HCT116 (cell line): ENCODE data around the gene NR4A1. TPM values are rescaled to one million over a fixed set of nuclear protein-coding genes. Genes with fewer than 3 reads are reported as not detected.

Experiments used
- ATAC-seq: fragments of 200-7000 bp; cut with Tn5 transposase; 2 replicates; pipeline ENCODE4 v1.9.1; 2020; ENCODE audit warnings: mild to moderate bottlenecking, moderate library complexity
- BruUV-seq: library from RNA; stranded (reverse); fragments of 400-500 nt; replicated peaks from 2 replicates; lab custom pipeline; 2021; lab: Mats Ljungman, UMichigan
- CTCF ChIA-PET: fragments of 300-600 bp; sonication (Branson Sonifier 250); formaldehyde crosslinking; loops from one replicate; lab custom pipeline; 2021; ENCODE audit warnings: antibody characterized with exemption; lab: Charles Lee
- POLR2A ChIA-PET: fragments of 300-600, 350-600 bp; sonication (Branson Sonifier 250); formaldehyde crosslinking; loops from one replicate; lab custom pipeline; 2021; ENCODE audit warnings: antibody characterized with exemption; lab: Charles Lee
- RAD21 ChIA-PET, 2 experiments: fragments of 300-600 bp; sonication (Branson Sonifier 250); formaldehyde crosslinking; loops; one replicate each; lab custom pipeline; 2023; ENCODE audit warnings: low total read pairs in 2 of 2; ENCODE audit not compliant: uncharacterized antibody in 2 of 2, unreplicated experiment in 2 of 2, low non-redundant PET in 1 of 2; lab: Charles Lee
- DNase-seq: peaks from one replicate; pipeline ENCODE4 v3.0.0-alpha.2; 2010; ENCODE audit warnings: low read depth, low spot score
- H2AFZ ChIP-seq: fragments of 200-600 bp; shearing (Covaris generic), sonication (generic); 2 replicates; pipeline ENCODE4 v1.6.1; 2017; ENCODE audit warnings: low read depth, mixed run types, mixed read lengths, antibody characterized with exemption, low read length; ENCODE audit not compliant: poor library complexity, severe bottlenecking
- H3K27ac ChIP-seq: 2 replicates; pipeline ENCODE4 v1.5.1; 2012; ENCODE audit warnings: low read depth, low read length
- H3K27me3 ChIP-seq: fragments of 200-600 bp; sonication (generic); 2 replicates; pipeline ENCODE4 v1.6.1; 2016; ENCODE audit warnings: mixed run types, low read length, mixed read lengths; ENCODE audit not compliant: insufficient read depth
- H3K36me3 ChIP-seq, 2 experiments: fragments of 200-500 bp in 1 of 2; fragments of 200-600 bp in 1 of 2; sonication (Bioruptor generic) in 1 of 2; sonication (generic) in 1 of 2; 2 replicates each; pipeline versions ENCODE4 v1.5.1 to v1.6.1; 2014 to 2016; ENCODE audit warnings: low read length in 2 of 2, inconsistent platforms in 1 of 2, mixed read lengths in 1 of 2, mixed run types in 1 of 2; ENCODE audit not compliant: insufficient read depth in 2 of 2, control insufficient read depth in 1 of 2
- H3K4me1 ChIP-seq, 2 experiments: fragments of 200-600 bp in 1 of 2; sonication (generic) in 1 of 2; 2 replicates each; pipeline versions ENCODE4 v1.5.1 to v1.6.1; 2012 to 2017; ENCODE audit warnings: low read length in 2 of 2, inconsistent platforms in 1 of 2, mild to moderate bottlenecking in 1 of 2, mixed read lengths in 1 of 2, mixed run types in 1 of 2, moderate library complexity in 1 of 2; ENCODE audit not compliant: insufficient read depth in 2 of 2, control insufficient read depth in 1 of 2
- H3K4me2 ChIP-seq: fragments of 200-600 bp; sonication (generic); 2 replicates; pipeline ENCODE4 v1.6.1; 2017; ENCODE audit warnings: mixed run types, low read length, mixed read lengths
- H3K4me3 ChIP-seq, 2 experiments: fragments of 200-600 bp in 1 of 2; sonication (generic) in 1 of 2; replicated peaks in 1 of 2; 2 replicates each; pipeline ENCODE4 v1.5.1; 2011 to 2016; ENCODE audit warnings: low read length in 2 of 2, control low read depth in 1 of 2, low read depth in 1 of 2, mild to moderate bottlenecking in 1 of 2, mixed read lengths in 1 of 2, mixed run types in 1 of 2
- H3K79me2 ChIP-seq: fragments of 200-600 bp; sonication (generic); 2 replicates; pipeline ENCODE4 v1.6.1; 2017; ENCODE audit warnings: mild to moderate bottlenecking, mixed run types, low read length, moderate library complexity, mixed read lengths; ENCODE audit not compliant: insufficient read depth
- H3K9ac ChIP-seq: fragments of 200-600 bp; sonication (generic); 2 replicates; pipeline ENCODE4 v1.6.1; 2016; ENCODE audit warnings: low read length, mixed read lengths
- H3K9me2 ChIP-seq: fragments of 200-600 bp; sonication (generic), shearing (Covaris generic); 2 replicates; pipeline ENCODE4 v1.6.1; 2017; ENCODE audit warnings: mixed run types, mild to moderate bottlenecking, moderate library complexity; ENCODE audit not compliant: insufficient read depth
- H3K9me3 ChIP-seq, 2 experiments: fragments of 200-500 bp in 1 of 2; fragments of 200-600 bp in 1 of 2; sonication (Bioruptor generic) in 1 of 2; sonication (generic) in 1 of 2; 2 replicates each; pipeline ENCODE4 v1.6.1; 2014 to 2017; ENCODE audit warnings: low read length in 2 of 2, mixed read lengths in 2 of 2, inconsistent platforms in 1 of 2, low read depth in 1 of 2, mild to moderate bottlenecking in 1 of 2, mixed run types in 1 of 2, moderate library complexity in 1 of 2; ENCODE audit not compliant: control insufficient read depth in 1 of 2, insufficient read depth in 1 of 2
- H4K20me1 ChIP-seq: fragments of 200-600 bp; sonication (generic), shearing (Covaris generic); 2 replicates; pipeline ENCODE4 v1.6.1; 2017; ENCODE audit warnings: mixed run types, mild to moderate bottlenecking, moderate library complexity; ENCODE audit not compliant: insufficient read depth
- ATF3 ChIP-seq: IDR thresholded peaks from 2 replicates; pipeline ENCODE4 v1.6.1; 2012
- CBX3 ChIP-seq: IDR thresholded peaks from 2 replicates; pipeline ENCODE4 v1.6.1; 2012; ENCODE audit warnings: low read depth
- CTCF ChIP-seq, 3 experiments: fragments of 200-600 bp in 1 of 3; sonication (generic) in 1 of 3; IDR thresholded peaks in 2 of 3; conservative IDR thresholded peaks in 1 of 3; 2 replicates each; pipeline ENCODE4 v1.5.1; 2012 to 2017; ENCODE audit warnings: low read depth in 2 of 3, low read length in 2 of 3, antibody characterized with exemption in 1 of 3, borderline replicate concordance in 1 of 3, control low read depth in 1 of 3, mild to moderate bottlenecking in 1 of 3, mixed read lengths in 1 of 3, mixed run types in 1 of 3, moderate library complexity in 1 of 3; ENCODE audit not compliant: insufficient read depth in 1 of 3
- EGR1 ChIP-seq: IDR thresholded peaks from 2 replicates; pipeline ENCODE4 v1.6.1; 2012; ENCODE audit warnings: low read depth
- FOSL1 ChIP-seq: IDR thresholded peaks from 2 replicates; pipeline ENCODE4 v1.6.1; 2012; ENCODE audit warnings: low read depth
- JUND ChIP-seq: IDR thresholded peaks from 2 replicates; pipeline ENCODE4 v1.6.1; 2012
- POLR2AphosphoS5 ChIP-seq: IDR thresholded peaks from 2 replicates; pipeline ENCODE4 v1.6.1; 2011; ENCODE audit warnings: mild to moderate bottlenecking, low read depth, low read length, moderate library complexity
- SRF ChIP-seq: IDR thresholded peaks from 2 replicates; pipeline ENCODE4 v1.6.1; 2012; ENCODE audit warnings: low read depth
- ZNF274 ChIP-seq: fragments of 200-500 bp; sonication (Bioruptor generic); IDR thresholded peaks from 2 replicates; pipeline ENCODE4 v1.6.1; 2014; ENCODE audit warnings: mild to moderate bottlenecking, low read depth, low read length, inconsistent platforms
- intact Hi-C: fragments of 100-400 bp; cut with micrococcal nuclease; formaldehyde crosslinking; loops from 2 replicates; pipeline ENCODE4 v1.10.0; 2022
- total RNA-seq: library from RNA; stranded (reverse); gene quantifications from one replicate; pipeline ENCODE4 v1.2.1, GENCODE V29; 2021; ENCODE audit not compliant: unreplicated experiment
- TF ChIP-seq, protein P1 (sequence below): IDR thresholded peaks from 2 replicates; pipeline ENCODE4 v1.6.1; 2012
- TF ChIP-seq, protein P2 (sequence below): IDR thresholded peaks from 2 replicates; pipeline ENCODE4 v1.6.1; 2011; ENCODE audit warnings: mild to moderate bottlenecking, low read length, moderate library complexity; ENCODE audit not compliant: insufficient replicate concordance; ENCODE audit errors: extremely low read depth

The NR4A1 gene
- total RNA-seq, 1 experiment from 2014 or later, result 35.3 TPM

GRCh38 chr12:52059582-52060497 is 8.6 kb downstream of the NR4A1 start:
- Histone ChIP-seq H3K27ac (no peak overlapping the region), H3K9me3 (no peaks in the 10 kb centered on the region), H3K79me2 (no peaks in the 10 kb centered on the region), H3K4me2 (no peak overlapping the region), H3K4me3 (no peak overlapping the region), H3K9ac (no peak overlapping the region), H4K20me1 (no peaks in the 10 kb centered on the region), H3K27me3 (no peaks in the 10 kb centered on the region), H3K4me1 (peaks cover 0 to 17% of the 10 kb centered on the region in 2 experiments; a peak in 2 of 4 replicates), H2AFZ (no peak overlapping the region), H3K36me3 (peaks cover 3 to 8% of the 10 kb centered on the region in 2 experiments; a peak in 2 of 4 replicates), H3K9me2 (no peaks in the 10 kb centered on the region)
- ATAC-seq (no peak), DNase-seq (peak; percentile 63)
- TF ChIP-seq POLR2AphosphoS5 (0 out of 2 replicates have a peak, but pooled peaks have one; percentile 14), ATF3 (no peak)
- ChIA-PET RAD21 (no interaction called here), CTCF (interaction anchor here (1.0 to 5.7 kb wide), 3 partner anchors 9 to 35 kb away, joined by 5 to 27 read pairs (median 6); partner anchors contain the start of gene ATG101), POLR2A (interaction anchor here (1.3 to 1.8 kb wide), 2 partner anchors 8 to 9 kb away, joined by 4 to 6 read pairs; partner anchors contain the start of gene NR4A1)
- BruUV-seq, result no TSS peak
- intact Hi-C loops, result no loop called here

- CTCF ChIA-PET, result interaction anchor here (1.0 to 5.7 kb wide), 2 partner anchors 8 to 35 kb away, joined by 5 to 27 read pairs; partner anchors contain the start of gene ATG101
- TF ChIP-seq, protein P1, sequence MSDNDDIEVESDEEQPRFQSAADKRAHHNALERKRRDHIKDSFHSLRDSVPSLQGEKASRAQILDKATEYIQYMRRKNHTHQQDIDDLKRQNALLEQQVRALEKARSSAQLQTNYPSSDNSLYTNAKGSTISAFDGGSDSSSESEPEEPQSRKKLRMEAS, result no peak
- TF ChIP-seq EGR1 (no peak), CBX3 (no peak), JUND (no peak), FOSL1 (no peak), SRF (no peak), CTCF (IDR thresholded peaks at IDR 0.05 in 2 of 3, conservative IDR thresholded peaks at IDR 0.05 in 1 of 3; ENCODE audit: borderline replicate concordance in 1 of 3, insufficient read depth in 1 of 3, low read depth in 2 of 3, low read length in 2 of 3) (no peak), ATF3 (no peak), ZNF274 (no peak)
- TF ChIP-seq, protein P2, sequence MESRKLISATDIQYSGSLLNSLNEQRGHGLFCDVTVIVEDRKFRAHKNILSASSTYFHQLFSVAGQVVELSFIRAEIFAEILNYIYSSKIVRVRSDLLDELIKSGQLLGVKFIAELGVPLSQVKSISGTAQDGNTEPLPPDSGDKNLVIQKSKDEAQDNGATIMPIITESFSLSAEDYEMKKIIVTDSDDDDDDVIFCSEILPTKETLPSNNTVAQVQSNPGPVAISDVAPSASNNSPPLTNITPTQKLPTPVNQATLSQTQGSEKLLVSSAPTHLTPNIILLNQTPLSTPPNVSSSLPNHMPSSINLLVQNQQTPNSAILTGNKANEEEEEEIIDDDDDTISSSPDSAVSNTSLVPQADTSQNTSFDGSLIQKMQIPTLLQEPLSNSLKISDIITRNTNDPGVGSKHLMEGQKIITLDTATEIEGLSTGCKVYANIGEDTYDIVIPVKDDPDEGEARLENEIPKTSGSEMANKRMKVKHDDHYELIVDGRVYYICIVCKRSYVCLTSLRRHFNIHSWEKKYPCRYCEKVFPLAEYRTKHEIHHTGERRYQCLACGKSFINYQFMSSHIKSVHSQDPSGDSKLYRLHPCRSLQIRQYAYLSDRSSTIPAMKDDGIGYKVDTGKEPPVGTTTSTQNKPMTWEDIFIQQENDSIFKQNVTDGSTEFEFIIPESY, result no peak
Observed at GRCh38 chr12:52060498-52061177, 9.4 kb downstream of the NR4A1 start.

More at GRCh38 chr12:52060498-52061177, 9.4 kb downstream of the NR4A1 start:
- DNase-seq (no peak), ATAC-seq (no peak)
- H3K9me3 ChIP-seq, result no peaks in the 10 kb centered on the region
- no peak overlapping the region for H2AFZ ChIP-seq
- no peak overlapping the region for H3K4me3 ChIP-seq
- no peaks in the 10 kb centered on the region for H3K9me2 ChIP-seq
- no TSS peak for BruUV-seq
- no peaks in the 10 kb centered on the region for H4K20me1 ChIP-seq
- peaks cover 0 to 8% of the 10 kb centered on the region in 2 experiments; a peak in 2 of 4 replicates for H3K36me3 ChIP-seq
- intact Hi-C loops, result no loop called here
- ChIA-PET RAD21 (no interaction called here), POLR2A (interaction anchor here (1.8 to 2.2 kb wide), 2 partner anchors 9 kb away, joined by 6 to 15 read pairs; partner anchors contain the start of gene NR4A1)
- H3K4me2 ChIP-seq, result no peak overlapping the region
- H3K27ac ChIP-seq, result no peak overlapping the region
- H3K9ac ChIP-seq, result no peak overlapping the region
- peaks cover 0 to 20% of the 10 kb centered on the region in 2 experiments; a peak in 2 of 4 replicates for H3K4me1 ChIP-seq
- no peaks in the 10 kb centered on the region for H3K79me2 ChIP-seq
- H3K27me3 ChIP-seq, result no peaks in the 10 kb centered on the region
